A549 (cell line): ENCODE data around the gene CEP128. TPM values are rescaled to one million over a fixed set of nuclear protein-coding genes. Genes with fewer than 3 reads are reported as not detected.

Source experiments
- ATAC-seq, 2 experiments: fragments of 200-7000 bp in 1 of 2; fragments of >200 bp in 1 of 2; cut with Nextera tagmentation in 1 of 2; cut with Tn5 transposase in 1 of 2; 3 replicates each; pipeline versions ENCODE4 v1.8.0 to v1.9.1; 2018 to 2020; ENCODE audit warnings: mild to moderate bottlenecking in 1 of 2, moderate library complexity in 1 of 2
- CTCF ChIA-PET: fragments of 300-600 bp; sonication (Branson Sonifier 250); formaldehyde crosslinking; extraction: SDS; loops from one replicate; lab custom pipeline; 2021; ENCODE audit warnings: antibody characterized with exemption, inconsistent platforms; lab: Yijun Ruan, JAX
- POLR2A ChIA-PET: fragments of 350-600 bp; formaldehyde crosslinking; extraction: SDS; loops from one replicate; lab custom pipeline; 2021; ENCODE audit warnings: antibody characterized with exemption, inconsistent platforms; lab: Yijun Ruan, JAX
- DNase-seq, 2 experiments: peaks; one replicate each; pipeline versions ENCODE4 v3.0.0 to v3.0.0-alpha.2; 2011 to 2016; ENCODE audit warnings: low read depth in 1 of 2, low spot score in 1 of 2
- FAIRE-seq: peaks from 2 replicates; lab custom pipeline; 2011; peaks lifted over from hg19 to GRCh38; lab: Jason Lieb, UNC
- H3K27ac ChIP-seq, 2 experiments: fragments of >200 bp; sonication (Bioruptor Twin); formaldehyde crosslinking; 3 replicates each; pipeline ENCODE4 v1.5.1; 2016 to 2017
- H3K4me1 ChIP-seq: fragments of >200 bp; sonication (Bioruptor Twin); formaldehyde crosslinking; 3 replicates; pipeline ENCODE4 v1.6.1; 2016
- H3K4me2 ChIP-seq: fragments of >200 bp; sonication (Bioruptor Twin); formaldehyde crosslinking; 3 replicates; pipeline ENCODE4 v1.6.1; 2016
- H3K4me3 ChIP-seq: fragments of >200 bp; sonication (Bioruptor Twin); formaldehyde crosslinking; 3 replicates; pipeline ENCODE4 v1.5.1; 2016
- H3K9me3 ChIP-seq: fragments of >200 bp; sonication (Bioruptor Twin); formaldehyde crosslinking; 3 replicates; pipeline ENCODE4 v1.6.1; 2016
- E2F6 ChIP-seq: IDR thresholded peaks from 2 replicates; pipeline ENCODE4 v1.6.1; 2012; ENCODE audit warnings: low read depth, borderline replicate concordance
- EHF ChIP-seq: fragments of 250-450 bp; sonication (Bioruptor Pico); IDR thresholded peaks from 2 replicates; pipeline ENCODE4 v1.5.0; 2020; ENCODE audit warnings: mild to moderate bottlenecking
- EHMT2 ChIP-seq: fragments of 200-600 bp; sonication (generic); IDR thresholded peaks from 2 replicates; pipeline ENCODE4 v1.6.1; 2016; ENCODE audit warnings: antibody characterized with exemption, low read depth, mild to moderate bottlenecking, moderate library complexity
- FOXS1 ChIP-seq: fragments of 250-450 bp; sonication (Bioruptor Pico); IDR thresholded peaks from 2 replicates; pipeline ENCODE4 v1.5.0; 2020; ENCODE audit warnings: mild to moderate bottlenecking, moderate library complexity
- GATA3 ChIP-seq: IDR thresholded peaks from 2 replicates; pipeline ENCODE4 v1.6.1; 2012; ENCODE audit warnings: borderline replicate concordance
- JUNB ChIP-seq: fragments of >200 bp; sonication (Bioruptor Twin); formaldehyde crosslinking; IDR thresholded peaks from 2 replicates; pipeline ENCODE4 v1.6.1; 2016
- KDM5A ChIP-seq: fragments of 200-600 bp; sonication (generic); IDR thresholded peaks from 2 replicates; pipeline ENCODE4 v1.6.1; 2016; ENCODE audit warnings: antibody characterized with exemption, mild to moderate bottlenecking
- MYC ChIP-seq: IDR thresholded peaks from 2 replicates; pipeline ENCODE4 v1.6.1; 2012; ENCODE audit warnings: mild to moderate bottlenecking, inconsistent platforms, low read length, improper control_type of control experiment, borderline replicate concordance
- NFE2L2 ChIP-seq: fragments of 150-350 bp; conservative IDR thresholded peaks from 2 replicates; pipeline ENCODE4 v1.6.1; 2014; ENCODE audit warnings: low read length
- NR3C1 ChIP-seq: fragments of >200 bp; sonication (Bioruptor Twin); formaldehyde crosslinking; IDR thresholded peaks from 3 replicates; pipeline ENCODE4 v1.6.1; 2017
- PBX3 ChIP-seq: IDR thresholded peaks from 2 replicates; pipeline ENCODE4 v1.6.1; 2012
- POLR2A ChIP-seq: IDR thresholded peaks from 2 replicates; pipeline ENCODE4 v1.6.1; 2012; ENCODE audit warnings: mild to moderate bottlenecking, low read length
- RARB ChIP-seq: fragments of 250-450 bp; sonication (Bioruptor Pico); IDR thresholded peaks from 2 replicates; pipeline ENCODE4 v1.8.0; 2021; ENCODE audit warnings: mild to moderate bottlenecking, moderate library complexity
- RFX5 ChIP-seq: fragments of 450-650 bp; IDR thresholded peaks from 2 replicates; pipeline ENCODE4 v1.7.1; 2014; ENCODE audit warnings: antibody characterized with exemption, mild to moderate bottlenecking, moderate library complexity
- TP53 ChIP-seq: fragments of 250-450 bp; sonication (Bioruptor Pico); IDR thresholded peaks from 2 replicates; pipeline ENCODE4 v1.5.0; 2021; ENCODE audit warnings: mild to moderate bottlenecking, moderate library complexity
- ZC3H11A ChIP-seq: fragments of 450-650 bp; IDR thresholded peaks from 2 replicates; pipeline ENCODE4 v1.6.1; 2014; ENCODE audit warnings: antibody characterized with exemption, mild to moderate bottlenecking
- ZFP36 ChIP-seq: fragments of 450-650 bp; IDR thresholded peaks from 2 replicates; pipeline ENCODE4 v1.6.1; 2014; ENCODE audit warnings: borderline replicate concordance; ENCODE audit not compliant: partially characterized antibody
- WGBS: methylation state at CpG from one replicate; pipeline ENCODE4 v1.1.6; 2017; ENCODE audit errors: missing lambda C conversion rate; 5-methylcytosine and 5-hydroxymethylcytosine counted together
- polyA plus RNA-seq, 4 experiments: library from polyadenylated mRNA; depleted of rRNA in 3 of 4; stranded (reverse); fragments of >200 nt; fragmentation: RNase III in 1 of 4; extraction: RNeasy Plus Mini Kit Qiagen cat#74134 plus additional on column Dnase treatment in 1 of 4; gene quantifications; 2 replicates in 3 of 4; 3 replicates in 1 of 4; pipeline ENCODE4 v1.2.3, GENCODE V29; 2011 to 2017
- TF ChIP-seq, protein P1 (sequence below): fragments of 200-600 bp; sonication (generic); IDR thresholded peaks from 2 replicates; pipeline ENCODE4 v1.6.1; 2016; ENCODE audit warnings: antibody characterized with exemption, mild to moderate bottlenecking, moderate library complexity
- TF ChIP-seq, protein P2 (sequence below): fragments of 150-350 bp; IDR thresholded peaks from 2 replicates; pipeline ENCODE4 v1.6.1; 2014; ENCODE audit warnings: low read depth, mild to moderate bottlenecking, low read length

The CEP128 gene
- polyA plus RNA-seq, 2 of the 4 experiments (the other 2 are of a cell fraction), result 5.8 to 7.0 TPM

DNA sequence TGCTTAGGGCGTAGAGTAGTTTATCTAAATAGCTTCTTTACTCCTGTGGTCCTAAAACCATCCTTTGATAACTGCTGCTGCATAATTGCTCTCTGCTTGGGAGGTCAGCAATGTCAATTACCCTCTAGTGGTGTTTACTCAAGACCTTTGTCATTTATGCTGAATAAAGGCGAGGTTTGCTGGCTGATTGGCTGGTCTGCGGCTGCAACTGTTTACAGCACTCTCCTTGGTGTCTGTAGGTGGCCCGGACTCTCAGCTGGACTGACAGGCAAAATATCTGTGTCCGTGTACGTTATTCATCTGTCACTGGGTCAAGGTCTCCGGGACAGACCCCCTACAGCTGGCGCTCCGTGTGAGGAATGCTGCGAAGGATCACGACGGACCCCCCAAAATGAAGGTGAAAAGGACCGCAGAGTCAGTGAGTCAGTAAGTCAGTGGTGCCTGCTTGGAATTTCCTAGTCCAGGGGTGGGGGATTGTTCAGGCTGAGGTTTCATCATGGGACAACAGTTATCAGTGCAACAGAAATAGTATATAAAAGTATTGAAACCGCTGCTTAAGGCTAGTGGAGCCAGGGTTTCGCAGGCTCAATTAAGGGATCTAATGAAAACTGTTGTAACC lies 476.9 kb downstream of the CEP128 start:
- CTCF ChIA-PET, result interaction anchor here (0.6 to 0.7 kb wide), 2 partner anchors 88 to 226 kb away, joined by 3 read pairs; no protein-coding TSS in a partner anchor
- no peak for DNase-seq

GRCh38 chr14:80456209-80456608 lies 485.3 kb downstream of the CEP128 start:
- Histone ChIP-seq H3K27ac (no peak overlapping the region), H3K9me3 (peaks cover 2% of the 10 kb centered on the region; the same call in 1 of the 3 replicates), H3K4me2 (no peak overlapping the region), H3K4me1 (no peaks in the 10 kb centered on the region), H3K4me3 (no peak overlapping the region)
- no peak for DNase-seq
- no peak for ATAC-seq
- no peak for FAIRE-seq
- POLR2A ChIA-PET, result no interaction called here
- CTCF ChIA-PET, result no interaction called here
- WGBS, result 83% methylated on average over 1 of the region's 1 CpG
- no peak for TF ChIP-seq TP53
- no peak for TF ChIP-seq NR3C1

More for the DNA sequence above, 476.9 kb downstream of the CEP128 start:
- Histone ChIP-seq H3K9me3 (no peaks in the 10 kb centered on the region), H3K4me3 (no peak overlapping the region), H3K4me1 (no peaks in the 10 kb centered on the region), H3K27ac (no peak overlapping the region)
- ATAC-seq, result no peak
- TF ChIP-seq KDM5A, result no peak
- no peak for TF ChIP-seq ZFP36
- TF ChIP-seq, all 56 proteins: peak for 0
- POLR2A ChIA-PET, result no interaction called here
- no peak for FAIRE-seq
- WGBS, result 84% methylated on average over 15 of the region's 15 CpGs
- no peak overlapping the region for H3K4me2 ChIP-seq

- Histone ChIP-seq H3K9me3 (peaks cover 14% of the 10 kb centered on the region), H3K4me3 (no peak overlapping the region), H3K27ac (no peak overlapping the region), H3K4me1 (no peaks in the 10 kb centered on the region), H3K4me2 (no peak overlapping the region)
- ATAC-seq, result no peak
- CTCF ChIA-PET, result no interaction called here
- TF ChIP-seq NFE2L2 (no peak), MYC (no peak), PBX3 (no peak)
- TF ChIP-seq, protein P1, sequence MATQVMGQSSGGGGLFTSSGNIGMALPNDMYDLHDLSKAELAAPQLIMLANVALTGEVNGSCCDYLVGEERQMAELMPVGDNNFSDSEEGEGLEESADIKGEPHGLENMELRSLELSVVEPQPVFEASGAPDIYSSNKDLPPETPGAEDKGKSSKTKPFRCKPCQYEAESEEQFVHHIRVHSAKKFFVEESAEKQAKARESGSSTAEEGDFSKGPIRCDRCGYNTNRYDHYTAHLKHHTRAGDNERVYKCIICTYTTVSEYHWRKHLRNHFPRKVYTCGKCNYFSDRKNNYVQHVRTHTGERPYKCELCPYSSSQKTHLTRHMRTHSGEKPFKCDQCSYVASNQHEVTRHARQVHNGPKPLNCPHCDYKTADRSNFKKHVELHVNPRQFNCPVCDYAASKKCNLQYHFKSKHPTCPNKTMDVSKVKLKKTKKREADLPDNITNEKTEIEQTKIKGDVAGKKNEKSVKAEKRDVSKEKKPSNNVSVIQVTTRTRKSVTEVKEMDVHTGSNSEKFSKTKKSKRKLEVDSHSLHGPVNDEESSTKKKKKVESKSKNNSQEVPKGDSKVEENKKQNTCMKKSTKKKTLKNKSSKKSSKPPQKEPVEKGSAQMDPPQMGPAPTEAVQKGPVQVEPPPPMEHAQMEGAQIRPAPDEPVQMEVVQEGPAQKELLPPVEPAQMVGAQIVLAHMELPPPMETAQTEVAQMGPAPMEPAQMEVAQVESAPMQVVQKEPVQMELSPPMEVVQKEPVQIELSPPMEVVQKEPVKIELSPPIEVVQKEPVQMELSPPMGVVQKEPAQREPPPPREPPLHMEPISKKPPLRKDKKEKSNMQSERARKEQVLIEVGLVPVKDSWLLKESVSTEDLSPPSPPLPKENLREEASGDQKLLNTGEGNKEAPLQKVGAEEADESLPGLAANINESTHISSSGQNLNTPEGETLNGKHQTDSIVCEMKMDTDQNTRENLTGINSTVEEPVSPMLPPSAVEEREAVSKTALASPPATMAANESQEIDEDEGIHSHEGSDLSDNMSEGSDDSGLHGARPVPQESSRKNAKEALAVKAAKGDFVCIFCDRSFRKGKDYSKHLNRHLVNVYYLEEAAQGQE, result no peak
- no peak for FAIRE-seq
- WGBS, result 90% methylated on average over 6 of the region's 6 CpGs
- DNase-seq, result no peak
- POLR2A ChIA-PET, result no interaction called here
Measured at GRCh38 chr14:80455031-80455430, 486.5 kb downstream of the CEP128 start.

- no peak for ATAC-seq
- POLR2A ChIA-PET, result no interaction called here
Measured at GRCh38 chr14:80448267-80448666, 493.3 kb downstream of the CEP128 start.

More at GRCh38 chr14:80448267-80448666, 493.3 kb downstream of the CEP128 start:
- CTCF ChIA-PET, result interaction anchor here (1.0 kb wide), 1 partner anchor 392 kb away, joined by 3 read pairs; no protein-coding TSS in a partner anchor
- Histone ChIP-seq H3K4me1 (no peaks in the 10 kb centered on the region), H3K4me3 (no peak overlapping the region), H3K9me3 (peaks cover 15% of the 10 kb centered on the region), H3K27ac (no peak overlapping the region), H3K4me2 (no peak overlapping the region)
- DNase-seq, result no peak
- FAIRE-seq, result no peak
- WGBS, result 83% methylated on average over 3 of the region's 3 CpGs
- no peak for TF ChIP-seq E2F6
- TF ChIP-seq POLR2A, result no peak
- no peak for TF ChIP-seq RFX5
- TF ChIP-seq RARB (CRISPR knock-in tag), result no peak
- TF ChIP-seq MYC, result no peak
- no peak for TF ChIP-seq GATA3
- no peak for TF ChIP-seq FOXS1 (CRISPR knock-in tag)
- TF ChIP-seq EHF, result no peak
- no peak for TF ChIP-seq JUNB
- no peak for TF ChIP-seq EHMT2
- TF ChIP-seq ZC3H11A, result no peak
- TF ChIP-seq, protein P2, sequence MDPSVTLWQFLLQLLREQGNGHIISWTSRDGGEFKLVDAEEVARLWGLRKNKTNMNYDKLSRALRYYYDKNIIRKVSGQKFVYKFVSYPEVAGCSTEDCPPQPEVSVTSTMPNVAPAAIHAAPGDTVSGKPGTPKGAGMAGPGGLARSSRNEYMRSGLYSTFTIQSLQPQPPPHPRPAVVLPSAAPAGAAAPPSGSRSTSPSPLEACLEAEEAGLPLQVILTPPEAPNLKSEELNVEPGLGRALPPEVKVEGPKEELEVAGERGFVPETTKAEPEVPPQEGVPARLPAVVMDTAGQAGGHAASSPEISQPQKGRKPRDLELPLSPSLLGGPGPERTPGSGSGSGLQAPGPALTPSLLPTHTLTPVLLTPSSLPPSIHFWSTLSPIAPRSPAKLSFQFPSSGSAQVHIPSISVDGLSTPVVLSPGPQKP, result no peak
- TF ChIP-seq, protein P1, result no peak
- TF ChIP-seq NFE2L2, result no peak
